Lower leg skin (tissue), 4 donors: ENCODE measurements around the gene CEP76. TPM values are rescaled to one million over a fixed set of nuclear protein-coding genes. Genes with fewer than 3 reads are reported as not detected.

Experiments
- DNase-seq, 2 donors: peaks; one replicate each; pipeline ENCODE4 v3.0.0-alpha.2; 2019; ENCODE audit warnings: low spot score in 2 of 2
- H3K4me3 ChIP-seq: fragments of 200-600 bp; sonication (generic); 2 replicates; pipeline ENCODE4 v1.5.1; 2017; ENCODE audit warnings: mild to moderate bottlenecking, low read depth; ENCODE audit not compliant: poor library complexity, severe bottlenecking
- CTCF ChIP-seq, 3 donors: fragments of 450-650 bp; IDR thresholded peaks; one replicate each; pipeline ENCODE4 v1.5.1; 2016; ENCODE audit warnings: antibody characterized with exemption in 3 of 3, mild to moderate bottlenecking in 3 of 3, moderate library complexity in 2 of 3
- POLR2A ChIP-seq, 2 donors: fragments of 450-650 bp; IDR thresholded peaks; one replicate each; pipeline ENCODE4 v1.6.1; 2016 to 2017; ENCODE audit warnings: antibody characterized with exemption in 2 of 2, mild to moderate bottlenecking in 1 of 2, moderate library complexity in 1 of 2
- WGBS, 2 donors: methylation state at CpG; one replicate each; pipeline ENCODE4 v1.1.5; 2018; 5-methylcytosine and 5-hydroxymethylcytosine counted together
- intact Hi-C: fragments of 100-400 bp; cut with DNase I; formaldehyde crosslinking; loops from one replicate; pipeline ENCODE4 v1.15.0; 2023; ENCODE audit warnings: low total_unique reads
- total RNA-seq, 4 donors: library from RNA; depleted of rRNA; stranded (reverse); fragments of >200 nt; gene quantifications; one replicate each; pipeline ENCODE4 v1.1.0, GENCODE V29; 2016

The CEP76 gene
- total RNA-seq, 4 donors from 2014 or later: 16.1 to 18.9 (median 18.0) TPM

DNA sequence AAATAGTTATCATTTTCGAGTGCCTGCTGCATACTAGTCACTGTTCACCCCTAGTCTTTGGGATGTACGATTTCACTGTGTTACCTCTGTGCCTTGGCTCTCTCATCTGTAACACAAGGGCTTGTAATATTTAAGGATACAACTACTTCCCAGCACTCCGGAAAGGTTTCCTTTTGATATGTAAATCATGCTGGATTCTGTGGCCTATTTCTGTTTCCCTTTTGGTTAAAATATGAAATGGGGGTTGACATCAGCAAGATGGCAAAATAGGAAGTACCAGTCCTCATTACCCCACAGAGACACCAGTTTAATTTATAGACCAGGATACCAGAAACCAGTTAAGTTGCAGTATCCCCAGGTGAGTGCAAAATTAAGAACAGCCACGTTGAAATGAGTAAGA lies 23.8 kb upstream of the CEP76 start:
- no peak for DNase-seq
- WGBS, 2 donors: 54 to 64% methylated on average over 4 of the region's 4 CpGs
- no peak overlapping the region for H3K4me3 ChIP-seq
- TF ChIP-seq CTCF (IDR thresholded peaks at IDR 0.05) (no peak), POLR2A (IDR thresholded peaks at IDR 0.05) (no peak)
- intact Hi-C loops: loop anchor here (5.0 kb wide), 1 partner anchor 206 kb away; no protein-coding TSS in a partner anchor

GRCh38 chr18:12722731-12723130 lies 20.2 kb upstream of the CEP76 start:
- no peak overlapping the region for H3K4me3 ChIP-seq
- TF ChIP-seq POLR2A (IDR thresholded peaks at IDR 0.05) (no peak), CTCF (IDR thresholded peaks at IDR 0.05) (no peak)
- DNase-seq: no peak
- WGBS, 2 donors: 74 to 82% methylated on average over 7 of the region's 7 CpGs
- intact Hi-C loops: no loop called here

- intact Hi-C loops: no loop called here
- TF ChIP-seq CTCF (IDR thresholded peaks at IDR 0.05): no peak
- TF ChIP-seq POLR2A (IDR thresholded peaks at IDR 0.05): no peak
- H3K4me3 ChIP-seq: no peak overlapping the region
- 93% methylated on average over 5 of the region's 5 CpGs for WGBS, 2 donors
- DNase-seq: no peak
These were observed 19.2 kb upstream of the CEP76 start for GRCh38 chr18:12721495-12722275.

GRCh38 chr18:12711446-12711845 lies 8.9 kb upstream of the CEP76 start:
- intact Hi-C loops: no loop called here

DNA sequence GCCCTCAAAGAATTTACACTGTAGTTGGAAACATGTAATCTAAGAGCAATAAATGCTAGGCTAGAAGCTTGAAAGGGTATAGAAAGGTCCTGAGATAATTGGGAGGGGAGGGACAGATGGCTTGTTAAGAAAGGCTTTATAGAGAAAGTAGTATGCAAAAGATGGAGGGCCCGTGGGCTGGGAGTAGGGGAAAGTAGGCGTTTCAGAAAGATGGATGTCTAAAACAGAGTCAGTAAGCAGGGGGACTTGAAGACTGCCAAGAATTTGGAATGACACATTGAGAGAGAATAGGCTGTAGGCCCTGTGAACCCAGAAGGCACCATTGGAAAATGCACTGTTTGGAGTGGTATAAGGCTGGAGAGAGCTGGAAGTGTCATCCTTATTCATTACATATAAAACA lies 1.1 kb upstream of the CEP76 start:
- intact Hi-C loops: no loop called here
- WGBS, 2 donors: 0 to 2% methylated on average over 2 of the region's 2 CpGs
- H3K4me3 ChIP-seq: peak overlapping the region; percentile 87
- TF ChIP-seq CTCF (IDR thresholded peaks at IDR 0.05) (no peak), POLR2A (IDR thresholded peaks at IDR 0.05) (no peak)
- no peak for DNase-seq

More at GRCh38 chr18:12711446-12711845, 8.9 kb upstream of the CEP76 start:
- no peak for DNase-seq
- TF ChIP-seq CTCF (IDR thresholded peaks at IDR 0.05) (no peak), POLR2A (IDR thresholded peaks at IDR 0.05) (no peak)
- 96 to 97% methylated on average over 5 of the region's 5 CpGs for WGBS, 2 donors
- no peak overlapping the region for H3K4me3 ChIP-seq
